Upper lobe of left lung (tissue), 4 donors: ENCODE measurements around the gene S100A2.

Source experiments
- CTCF ChIP-seq, 6 experiments: fragments of 450-650 bp in 4 of 6; fragments of 200-600 bp in 2 of 6; sonication (generic) in 2 of 6; IDR thresholded peaks; one replicate each; pipeline ENCODE4 v1.5.1; 2016 to 2019; ENCODE audit warnings: antibody characterized with exemption in 6 of 6
- POLR2A ChIP-seq, 4 donors: fragments of 450-650 bp; IDR thresholded peaks; one replicate each; pipeline ENCODE4 v1.5.1; 2016 to 2017; ENCODE audit warnings: antibody characterized with exemption in 4 of 4, mild to moderate bottlenecking in 2 of 4

GRCh38 chr1:153541641-153542590 is 23.7 kb downstream of the S100A2 start:
- no peak for TF ChIP-seq CTCF (IDR thresholded peaks at IDR 0.05)
- no peak for TF ChIP-seq POLR2A (IDR thresholded peaks at IDR 0.05)
